Urothelium cell line (cell line): ENCODE data around the gene CHRNE.
"Not testable (repeated sequence)": the region's sequence is repeated elsewhere in the genome, so short reads cannot be mapped to it uniquely, and the experiment has no call there.

Experiments used
- DNase-seq: peaks from one replicate; pipeline ENCODE4 v3.0.0; 2011; ENCODE audit warnings: low spot score, mixed read lengths
- FAIRE-seq: peaks from 2 replicates; lab custom pipeline; 2011; peaks lifted over from hg19 to GRCh38; lab: Jason Lieb, UNC

CHRNE gene

DNA sequence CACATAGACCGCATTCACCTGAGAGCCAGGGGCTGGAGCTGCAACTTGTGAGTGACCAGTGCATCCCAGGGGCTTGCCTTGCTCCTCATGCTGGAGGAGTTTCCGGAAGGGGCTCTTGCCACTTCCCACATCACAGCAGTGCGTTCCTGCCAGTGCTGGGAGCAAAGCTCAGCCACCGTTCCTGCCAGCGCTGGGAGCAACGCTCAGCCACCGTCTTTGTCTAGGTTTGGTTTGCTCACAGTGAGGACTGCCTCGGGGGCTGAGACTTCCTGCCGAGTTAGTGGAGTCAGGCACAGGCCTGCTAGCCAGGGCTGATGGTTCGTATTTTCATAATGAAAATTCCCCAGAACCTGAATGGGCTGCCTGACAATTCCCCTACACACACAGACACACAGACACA lies 5.4 kb upstream of the CHRNE start:
- DNase-seq (no peak), FAIRE-seq (no peak)

GRCh38 chr17:4906642-4907041 lies 3.7 kb upstream of the CHRNE start:
- FAIRE-seq, DNase-seq: not testable (repeated sequence)

DNA sequence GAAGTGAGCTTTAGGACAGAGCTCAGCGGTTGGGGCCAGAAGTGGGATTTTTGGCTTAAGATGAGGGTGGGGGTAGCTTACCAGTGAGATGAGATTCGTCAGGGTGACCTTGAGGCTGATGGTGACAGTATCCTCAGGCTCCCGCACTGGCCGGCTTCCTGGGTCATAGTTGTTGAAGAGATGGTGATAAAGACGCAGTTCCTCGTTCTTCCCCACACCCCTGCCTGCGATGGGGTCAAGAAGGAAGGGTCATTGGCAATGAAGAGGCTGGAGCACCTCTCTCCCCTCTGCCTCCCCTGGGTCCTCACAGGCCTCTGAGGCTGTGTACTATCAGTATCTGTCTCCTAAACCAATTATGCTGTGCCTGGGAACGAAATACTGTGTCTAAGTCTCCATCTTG lies 358 bp downstream of the CHRNE start:
- no peak for FAIRE-seq
- no peak for DNase-seq

DNA sequence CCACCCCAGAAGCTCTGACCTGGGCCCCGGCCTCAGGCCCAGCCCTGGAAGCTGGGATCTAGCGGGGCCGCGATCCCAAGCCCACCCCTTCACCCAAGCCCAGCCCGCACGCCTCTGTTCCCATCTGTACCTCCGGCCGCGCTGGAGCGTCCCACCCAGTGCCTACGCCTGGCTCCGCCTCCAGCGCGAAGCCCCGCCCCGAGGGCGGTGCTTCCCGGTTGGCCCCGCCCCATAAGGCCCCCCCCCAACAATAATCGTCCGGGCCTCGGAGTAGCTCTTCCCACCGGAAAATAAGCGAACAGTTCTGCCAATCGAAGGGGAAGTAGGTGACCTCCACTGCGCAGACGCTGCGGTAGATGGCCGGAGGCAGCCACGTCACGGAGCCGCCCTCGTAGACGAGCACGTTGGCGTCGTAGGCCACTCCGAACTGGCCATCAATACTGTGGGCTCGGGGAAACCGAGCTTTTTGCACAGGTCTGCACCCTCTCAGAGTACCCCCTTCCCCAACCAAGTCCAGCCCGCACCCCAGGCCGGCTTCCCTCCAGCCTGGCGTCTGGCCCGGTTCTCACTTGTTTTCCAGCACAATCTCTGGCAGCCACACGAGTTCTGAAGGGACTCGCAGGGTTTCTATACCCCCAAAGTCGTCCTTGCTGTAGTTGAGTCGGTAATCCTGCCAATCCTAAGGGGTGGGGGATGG lies 1.1 kb downstream of the CHRNE start:
- FAIRE-seq, result no peak
- no peak for DNase-seq

- FAIRE-seq, result no peak
Observed at GRCh38 chr17:4901108-4901647, 1.7 kb downstream of the CHRNE start.

GRCh38 chr17:4900231-4901107 lies 2.4 kb downstream of the CHRNE start:
- DNase-seq (no peak), FAIRE-seq (no peak)

More at GRCh38 chr17:4901108-4901647, 1.7 kb downstream of the CHRNE start:
- DNase-seq, result no peak

DNA sequence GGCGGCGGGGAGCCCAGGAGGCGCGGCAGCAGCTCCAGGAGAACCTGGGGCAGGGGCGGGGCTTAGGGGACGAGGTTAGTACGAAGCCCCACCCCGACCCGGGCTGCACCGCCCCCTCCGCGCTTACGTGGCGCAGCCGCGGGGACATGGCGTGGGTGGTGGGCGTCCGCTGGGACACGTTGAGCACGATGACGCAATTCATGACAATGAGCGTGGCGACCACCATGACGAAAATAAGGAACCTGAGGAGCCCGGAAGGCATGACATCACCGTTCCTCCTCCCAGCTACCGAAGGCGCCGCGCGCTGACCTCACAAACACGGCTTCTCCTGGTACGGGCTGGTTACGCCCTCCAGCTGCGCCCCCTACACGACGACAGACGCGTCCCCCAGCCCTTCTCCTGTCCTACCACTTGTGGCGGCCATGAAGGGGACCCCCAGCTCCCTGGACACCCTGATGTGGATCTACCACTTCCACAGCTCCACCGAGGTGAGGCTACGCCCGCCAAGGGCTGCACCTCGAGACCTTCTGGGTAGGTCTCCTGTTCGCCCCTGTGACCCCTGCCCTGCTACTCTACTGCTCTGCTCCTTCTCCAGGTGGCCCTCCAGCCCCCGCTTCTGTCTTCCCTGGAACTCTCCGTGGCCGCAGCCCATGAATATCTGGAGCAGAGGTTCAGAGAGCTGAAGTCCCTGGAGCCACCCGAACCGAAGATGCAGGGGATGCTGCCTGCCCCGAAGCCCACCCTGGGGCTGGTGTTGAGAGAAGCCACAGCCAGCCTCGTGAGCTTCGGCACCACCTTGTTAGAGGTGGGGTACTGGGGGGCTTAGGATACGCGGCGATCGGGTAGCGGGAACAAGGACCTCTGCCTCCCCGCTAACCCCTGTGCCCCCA lies 3.3 kb downstream of the CHRNE start, which contains the start of gene C17orf107:
Gene C17orf107 (plus strand): TSS at position 196 of the 890 bp plus-strand sequence. CDS start 227 bp downstream, at position 423.
- FAIRE-seq (no peak), DNase-seq (no peak)

DNA sequence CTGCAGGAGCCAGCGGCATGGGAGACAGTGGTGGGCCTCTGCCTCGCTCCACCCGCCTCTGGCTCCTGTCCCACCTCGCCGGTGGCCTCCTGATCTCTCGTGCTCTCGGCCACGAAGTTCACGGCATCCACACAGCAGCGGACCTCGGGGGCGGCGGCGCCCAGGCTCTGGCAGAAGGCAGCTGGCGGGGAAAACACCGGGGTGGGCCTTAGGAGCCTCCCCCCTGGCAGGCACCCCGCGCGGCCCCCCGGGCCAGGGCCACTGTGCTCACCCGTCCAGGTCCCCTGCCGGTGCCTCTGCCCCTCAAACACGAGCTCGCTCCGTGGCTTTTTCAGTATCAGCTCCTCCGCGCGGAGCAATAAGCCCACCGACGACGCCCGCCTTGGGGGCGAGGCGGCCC lies 4.0 kb downstream of the CHRNE start:
- DNase-seq, result no peak
- no peak for FAIRE-seq

GRCh38 chr17:4898351-4898750 lies 4.5 kb downstream of the CHRNE start:
- DNase-seq (no peak), FAIRE-seq (no peak)

DNA sequence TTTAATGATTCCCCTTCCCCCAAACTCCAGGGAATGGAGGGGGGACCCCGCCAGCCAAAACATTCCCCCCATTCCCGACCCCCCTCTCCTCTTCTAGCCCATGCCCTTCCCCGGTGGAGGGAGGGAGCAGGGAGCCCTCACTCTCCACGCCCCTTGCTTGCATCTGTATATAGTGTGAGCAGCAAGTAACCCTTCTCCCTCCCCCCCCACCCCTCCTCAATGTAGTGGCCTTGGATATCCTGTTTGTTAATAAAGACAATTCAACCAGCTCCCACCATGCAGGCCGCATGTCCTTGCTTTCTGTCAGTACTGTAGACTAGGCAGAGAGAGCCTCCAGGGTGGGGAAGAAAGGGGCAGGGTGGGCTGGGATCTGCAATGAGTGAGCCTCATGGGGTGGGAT lies 5.1 kb downstream of the CHRNE start:
- FAIRE-seq (no peak), DNase-seq (no peak)

DNA sequence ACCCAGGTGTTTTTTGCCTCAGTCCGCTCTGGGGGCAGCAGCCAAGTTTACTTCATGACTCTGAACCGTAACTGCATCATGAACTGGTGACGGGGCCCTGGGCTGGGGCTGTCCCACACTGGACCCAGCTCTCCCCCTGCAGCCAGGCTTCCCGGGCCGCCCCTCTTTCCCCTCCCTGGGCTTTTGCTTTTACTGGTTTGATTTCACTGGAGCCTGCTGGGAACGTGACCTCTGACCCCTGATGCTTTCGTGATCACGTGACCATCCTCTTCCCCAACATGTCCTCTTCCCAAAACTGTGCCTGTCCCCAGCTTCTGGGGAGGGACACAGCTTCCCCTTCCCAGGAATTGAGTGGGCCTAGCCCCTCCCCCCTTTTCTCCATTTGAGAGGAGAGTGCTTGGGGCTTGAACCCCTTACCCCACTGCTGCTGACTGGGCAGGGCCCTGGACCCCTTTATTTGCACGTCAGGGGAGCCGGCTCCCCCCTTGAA lies 5.7 kb downstream of the CHRNE start:
- DNase-seq (no peak), FAIRE-seq (no peak)

DNA sequence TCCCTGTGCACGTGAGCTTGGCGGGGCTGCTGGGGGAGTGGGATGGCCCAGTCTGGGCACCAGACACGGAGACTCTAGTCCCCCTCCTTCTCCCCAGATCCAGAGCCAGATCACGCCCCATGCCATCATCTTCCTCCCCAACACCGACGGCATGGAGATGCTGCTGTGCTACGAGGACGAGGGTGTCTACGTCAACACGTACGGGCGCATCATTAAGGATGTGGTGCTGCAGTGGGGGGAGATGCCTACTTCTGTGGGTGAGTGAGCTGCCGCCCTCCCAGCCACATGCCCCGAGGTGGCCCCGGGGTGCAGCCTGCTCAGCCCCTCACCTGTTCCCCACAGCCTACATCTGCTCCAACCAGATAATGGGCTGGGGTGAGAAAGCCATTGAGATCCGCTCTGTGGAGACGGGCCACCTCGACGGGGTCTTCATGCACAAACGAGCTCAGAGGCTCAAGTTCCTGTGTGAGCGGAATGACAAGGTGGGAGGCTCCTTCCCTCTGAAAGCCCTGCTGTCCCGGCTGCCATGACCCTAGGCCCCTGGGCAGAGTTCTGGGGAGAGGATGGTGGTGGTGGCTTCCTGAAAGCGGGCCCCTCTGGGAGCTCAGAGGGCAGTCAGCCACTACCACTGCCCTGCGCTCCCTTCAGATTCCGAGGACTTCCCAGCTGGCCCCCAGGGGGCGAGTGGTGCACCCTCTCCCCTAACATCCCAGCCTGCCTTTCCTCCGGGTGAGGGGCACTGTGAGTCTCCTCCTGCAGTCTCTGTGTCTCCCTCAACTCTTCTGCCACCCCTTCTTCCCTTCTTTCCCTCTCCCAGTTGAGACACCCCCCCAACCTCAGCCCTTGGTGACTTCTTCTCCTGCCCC lies 6.3 kb downstream of the CHRNE start:
- no peak for FAIRE-seq
- no peak for DNase-seq

- FAIRE-seq, result no peak
- no peak for DNase-seq
Observed at GRCh38 chr17:4895657-4896331, 7.1 kb downstream of the CHRNE start.

DNA sequence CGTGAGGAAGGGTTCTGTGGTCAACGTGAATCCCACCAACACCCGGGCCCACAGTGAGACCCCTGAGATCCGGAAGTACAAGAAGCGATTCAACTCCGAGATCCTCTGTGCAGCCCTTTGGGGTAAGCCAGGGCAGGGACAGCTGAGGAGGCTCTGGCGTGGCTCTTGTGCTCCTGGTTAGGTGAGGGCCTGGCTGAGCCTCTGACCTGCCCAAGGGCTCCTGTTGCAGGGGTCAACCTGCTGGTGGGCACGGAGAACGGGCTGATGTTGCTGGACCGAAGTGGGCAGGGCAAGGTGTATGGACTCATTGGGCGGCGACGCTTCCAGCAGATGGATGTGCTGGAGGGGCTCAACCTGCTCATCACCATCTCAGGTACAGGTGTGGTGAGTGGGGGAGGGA lies 7.8 kb downstream of the CHRNE start:
- no peak for FAIRE-seq
- no peak for DNase-seq

DNA sequence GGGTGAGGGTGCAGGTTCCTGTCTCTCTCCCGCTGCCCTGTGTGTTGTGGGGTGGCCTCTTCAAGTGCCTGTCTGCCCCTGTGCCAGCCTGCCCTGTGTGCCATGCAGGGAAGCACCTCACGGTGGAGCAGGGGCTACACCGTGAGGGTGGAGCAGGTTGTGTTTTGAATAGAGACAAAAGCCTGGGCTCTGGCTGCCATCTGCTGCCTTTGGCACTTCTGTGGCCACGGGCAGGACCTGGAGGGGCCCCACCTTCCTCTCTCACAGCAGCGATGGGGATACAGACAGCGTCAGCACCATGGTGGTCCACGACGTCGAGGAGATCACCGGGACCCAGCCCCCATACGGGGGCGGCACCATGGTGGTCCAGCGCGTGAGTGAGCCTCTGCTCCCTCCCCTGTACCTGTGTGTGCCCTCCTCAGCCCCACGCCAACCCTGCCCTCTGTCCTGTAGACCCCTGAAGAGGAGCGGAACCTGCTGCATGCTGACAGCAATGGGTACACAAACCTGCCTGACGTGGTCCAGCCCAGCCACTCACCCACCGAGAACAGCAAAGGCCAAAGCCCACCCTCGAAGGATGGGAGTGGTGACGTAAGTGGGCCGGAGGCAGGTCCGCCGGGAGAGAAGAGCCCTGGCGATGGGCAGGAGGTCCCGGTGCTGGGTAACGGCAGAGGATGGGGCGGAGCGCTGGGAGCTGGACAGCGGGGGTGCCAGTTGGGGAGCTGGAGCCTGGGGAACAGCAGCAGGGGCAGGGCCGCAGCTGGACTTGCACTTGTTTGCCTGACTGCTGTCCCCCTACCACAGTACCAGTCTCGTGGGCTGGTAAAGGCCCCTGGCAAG lies 9.0 kb downstream of the CHRNE start:
- FAIRE-seq (no peak), DNase-seq (no peak)

DNA sequence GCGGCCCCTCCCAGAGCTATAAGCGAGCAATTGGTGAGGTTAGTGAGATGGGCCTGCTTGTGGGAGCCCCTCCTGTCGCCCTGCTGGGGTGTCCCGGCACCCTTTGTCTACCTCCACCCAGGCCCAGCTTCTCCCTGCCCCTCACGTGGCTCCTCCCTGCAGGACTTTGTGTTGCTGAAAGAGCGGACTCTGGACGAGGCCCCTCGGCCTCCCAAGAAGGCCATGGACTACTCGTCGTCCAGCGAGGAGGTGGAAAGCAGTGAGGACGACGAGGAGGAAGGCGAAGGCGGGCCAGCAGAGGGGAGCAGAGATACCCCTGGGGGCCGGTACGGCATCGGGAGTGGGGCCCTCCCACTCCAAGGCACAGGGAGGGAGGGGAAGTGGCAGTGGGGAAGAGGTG lies 9.6 kb downstream of the CHRNE start:
- FAIRE-seq (no peak), DNase-seq (no peak)

DNA sequence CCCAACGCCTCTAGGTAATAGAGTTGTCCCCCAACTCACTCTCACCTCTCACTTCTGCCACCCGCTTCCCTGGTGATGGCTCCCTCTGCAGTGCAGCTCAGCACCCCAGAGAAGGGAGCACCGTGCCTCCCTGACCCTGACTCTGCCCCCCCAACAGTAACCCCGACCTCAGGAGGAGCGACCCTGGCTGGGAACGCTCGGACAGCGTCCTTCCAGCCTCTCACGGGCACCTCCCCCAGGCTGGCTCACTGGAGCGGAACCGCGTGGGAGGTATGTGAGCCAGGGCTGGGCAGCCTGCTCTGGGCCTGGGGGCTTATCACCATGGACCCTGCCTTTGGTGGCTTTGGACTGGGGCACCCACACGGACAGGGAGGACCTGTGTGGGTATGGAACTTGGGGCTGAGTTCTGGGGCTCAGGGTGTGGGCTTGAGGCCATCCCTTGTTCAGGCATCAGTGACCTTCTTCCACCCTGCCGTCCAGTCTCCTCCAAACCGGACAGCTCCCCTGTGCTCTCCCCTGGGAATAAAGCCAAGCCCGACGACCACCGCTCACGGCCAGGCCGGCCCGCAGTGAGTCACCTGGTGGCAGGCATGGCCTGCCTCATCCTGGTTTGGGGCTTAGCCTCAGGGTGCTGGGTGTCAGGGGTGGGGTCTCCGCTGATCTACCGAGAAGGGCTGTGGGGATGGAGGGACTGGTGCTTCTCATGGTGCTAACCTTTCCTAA lies 10.2 kb downstream of the CHRNE start:
- DNase-seq (no peak), FAIRE-seq (no peak)
